A549 treated with CpdA at 1 μM for 4 hours (cell line): ENCODE data around the gene PARG. TPM values are rescaled to one million over a fixed set of nuclear protein-coding genes. Genes with fewer than 3 reads are reported as not detected.

Source experiments
- total RNA-seq: library from RNA; stranded (reverse); fragments of 200-300 nt; extraction: Qiagen RNA extraction; gene quantifications from 5 replicates; pipeline ENCODE4 v1.2.3, GENCODE V29; 2022; ENCODE audit warnings: low read depth

PARG gene
- 17.1 to 23.1 TPM (median 19.1 TPM) in 5 replicates for total RNA-seq

GRCh38 chr10:49941447-49942338 lies at the start of gene PARG, which contains the start of gene TIMM23B:
Gene PARG (minus strand): TSS chr10:49942027. CDS start chr10:49941725, 302 bp downstream.
Gene TIMM23B (plus strand): TSS chr10:49942053. CDS start chr10:49942195, 142 bp downstream.

GRCh38 chr10:49988376-49988775 lies 46.5 kb upstream of the PARG start, which contains the start of gene AGAP6:
Gene AGAP6 (plus strand): TSS chr10:49988406. CDS start chr10:49988716, 310 bp downstream.

Other genes starting within 250 kb of the PARG start
- gene OGDHL, start 179.7 kb downstream of the PARG start, total RNA-seq, result 0.21 to 0.24 TPM (median 0.21 TPM) in 5 replicates
- 14.4 to 24.2 TPM (median 15.7 TPM) in 5 replicates for gene TIMM23B, start within 50 bp of the PARG start, total RNA-seq
- gene AGAP6, start 46.4 kb upstream of the PARG start, total RNA-seq, result 8.2 to 10.9 TPM (median 9.5 TPM) in 5 replicates
- 11.6 to 18.3 TPM (median 13.8 TPM) in 5 replicates for gene WASHC2A, start 125.9 kb upstream of the PARG start, total RNA-seq